SK-N-SH (cell line): ENCODE data around the gene ABCA7. TPM values are rescaled to one million over a fixed set of nuclear protein-coding genes. Genes with fewer than 3 reads are reported as not detected.
A peak's percentile ranks its signal among the peaks of the same experiment; 100 is the strongest.

Source experiments
- CTCF ChIA-PET: fragments of 300-600, 350-600 bp; formaldehyde crosslinking; extraction: SDS; loops from one replicate; lab custom pipeline; 2021; lab: Yijun Ruan, JAX
- POLR2A ChIA-PET: fragments of 350-600 bp; sonication (Branson Sonifier 250); formaldehyde crosslinking; extraction: SDS; loops from one replicate; lab custom pipeline; 2020; ENCODE audit warnings: antibody characterized with exemption, inconsistent platforms; lab: Yijun Ruan, JAX
- DNase-seq: peaks from one replicate; pipeline ENCODE4 v3.0.0; 2012
- H2AFZ ChIP-seq: fragments of 200-600 bp; sonication (generic); 2 replicates; pipeline ENCODE4 v1.8.1; 2016; ENCODE audit warnings: antibody characterized with exemption, mild to moderate bottlenecking, low read depth
- H3F3A ChIP-seq: fragments of 200-600 bp; sonication (generic); replicated peaks from 2 replicates; pipeline ENCODE3; 2016; ENCODE audit warnings: antibody characterized with exemption, mild to moderate bottlenecking; ENCODE audit not compliant: insufficient read depth
- H3K27ac ChIP-seq, 2 experiments: fragments of 200-500 bp in 1 of 2; fragments of 200-600 bp in 1 of 2; sonication (Bioruptor generic) in 1 of 2; sonication (generic), shearing (Covaris generic) in 1 of 2; 2 replicates each; pipeline versions ENCODE4 v1.5.1 to v1.6.1; 2014 to 2016; ENCODE audit warnings: low read depth in 2 of 2, inconsistent platforms in 1 of 2, low read length in 1 of 2, mild to moderate bottlenecking in 1 of 2, mixed read lengths in 1 of 2
- H3K27me3 ChIP-seq: fragments of 200-600 bp; sonication (generic), shearing (Covaris generic); 2 replicates; pipeline ENCODE4 v1.6.1; 2016; ENCODE audit warnings: mixed run types; ENCODE audit not compliant: insufficient read depth
- H3K36me3 ChIP-seq, 2 experiments: fragments of 200-500 bp in 1 of 2; fragments of 200-600 bp in 1 of 2; sonication (Bioruptor generic) in 1 of 2; sonication (generic) in 1 of 2; replicated peaks in 1 of 2; 2 replicates each; pipeline versions ENCODE3 to v1.5.1; 2014 to 2016; ENCODE audit warnings: low read length in 1 of 2, mild to moderate bottlenecking in 1 of 2; ENCODE audit not compliant: insufficient read depth in 2 of 2, control insufficient read depth in 1 of 2
- H3K4me1 ChIP-seq, 2 experiments: fragments of 200-500 bp in 1 of 2; fragments of 200-600 bp in 1 of 2; sonication (Bioruptor generic) in 1 of 2; sonication (generic), shearing (Covaris generic) in 1 of 2; 2 replicates each; pipeline versions ENCODE4 v1.5.1 to v1.6.1; 2014 to 2016; ENCODE audit warnings: low read depth in 1 of 2, low read length in 1 of 2, mixed run types in 1 of 2; ENCODE audit not compliant: insufficient read depth in 2 of 2, control insufficient read depth in 1 of 2
- H3K4me2 ChIP-seq: fragments of 200-600 bp; sonication (generic), shearing (Covaris generic); 2 replicates; pipeline ENCODE4 v1.6.1; 2017; ENCODE audit warnings: mixed run types
- H3K4me3 ChIP-seq, 2 experiments: fragments of 200-500 bp in 1 of 2; fragments of 200-600 bp in 1 of 2; sonication (Bioruptor generic) in 1 of 2; sonication (generic), shearing (Covaris generic) in 1 of 2; 2 replicates each; pipeline versions ENCODE4 v1.5.1 to v1.8.1; 2014 to 2016; ENCODE audit warnings: low read depth in 2 of 2, inconsistent platforms in 1 of 2, low read length in 1 of 2, mild to moderate bottlenecking in 1 of 2, mixed read lengths in 1 of 2, moderate library complexity in 1 of 2
- H3K79me2 ChIP-seq: fragments of 200-600 bp; sonication (generic); 2 replicates; pipeline ENCODE4 v1.8.1; 2017; ENCODE audit warnings: mild to moderate bottlenecking; ENCODE audit not compliant: insufficient read depth
- H3K9ac ChIP-seq: fragments of 200-600 bp; sonication (generic); 2 replicates; pipeline ENCODE4 v1.6.1; 2017; ENCODE audit warnings: mixed run types
- H3K9me2 ChIP-seq: fragments of 200-600 bp; sonication (generic); 2 replicates; pipeline ENCODE4 v1.6.1; 2017; ENCODE audit warnings: mixed run types
- H3K9me3 ChIP-seq: fragments of 200-600 bp; sonication (generic); 2 replicates; pipeline ENCODE4 v1.6.1; 2017; ENCODE audit warnings: mixed run types, mild to moderate bottlenecking, moderate library complexity
- H4K20me1 ChIP-seq: fragments of 200-600 bp; sonication (generic); 2 replicates; pipeline ENCODE4 v1.6.1; 2017; ENCODE audit warnings: mild to moderate bottlenecking, mixed run types; ENCODE audit not compliant: insufficient read depth
- CHD2 ChIP-seq: fragments of 150-350 bp; IDR thresholded peaks from 2 replicates; pipeline ENCODE4 v1.6.1; 2018; ENCODE audit warnings: low read length; ENCODE audit not compliant: partially characterized antibody
- EP300 ChIP-seq, 2 experiments: IDR thresholded peaks; 2 replicates each; pipeline versions ENCODE4 v1.4.0 to v1.6.1; 2012; ENCODE audit warnings: borderline replicate concordance in 1 of 2, low read depth in 1 of 2, low read length in 1 of 2
- EZH2phosphoT487 ChIP-seq: fragments of 200-600 bp; sonication (generic); IDR thresholded peaks from 2 replicates; pipeline ENCODE4 v1.6.1; 2017; ENCODE audit warnings: low read depth, mixed run types, mild to moderate bottlenecking, antibody characterized with exemption, moderate library complexity, borderline replicate concordance
- FOXM1 ChIP-seq: IDR thresholded peaks from 2 replicates; pipeline ENCODE4 v1.4.0; 2012; ENCODE audit warnings: low read depth, mild to moderate bottlenecking
- GABPA ChIP-seq: IDR thresholded peaks from 2 replicates; pipeline ENCODE4 v1.4.0; 2012; ENCODE audit warnings: low read depth, mild to moderate bottlenecking
- GATA2 ChIP-seq: sonication (generic); formaldehyde crosslinking; IDR thresholded peaks from 2 replicates; pipeline ENCODE4 v1.5.0; 2020; ENCODE audit warnings: mild to moderate bottlenecking, missing genetic modification reagents
- JUND ChIP-seq: IDR thresholded peaks from 2 replicates; pipeline ENCODE4 v1.4.0; 2012
- MXI1 ChIP-seq: IDR thresholded peaks from 2 replicates; pipeline ENCODE4 v1.6.1; 2012; ENCODE audit warnings: mild to moderate bottlenecking, low read depth, low read length, improper control_type of control experiment
- PBX3 ChIP-seq: IDR thresholded peaks from 2 replicates; pipeline ENCODE4; 2012
- POLR2AphosphoS5 ChIP-seq: IDR thresholded peaks from 2 replicates; pipeline ENCODE4 v1.6.1; 2012; ENCODE audit warnings: low read depth, low read length
- RXRA ChIP-seq: IDR thresholded peaks from 2 replicates; pipeline ENCODE4 v1.4.0; 2012; ENCODE audit warnings: low read depth, mild to moderate bottlenecking, borderline replicate concordance
- SIN3A ChIP-seq: IDR thresholded peaks from 2 replicates; pipeline ENCODE4 v1.6.1; 2012; ENCODE audit warnings: low read depth, mild to moderate bottlenecking, low read length, moderate library complexity, borderline replicate concordance
- SMC3 ChIP-seq: IDR thresholded peaks from 2 replicates; pipeline ENCODE4 v1.6.1; 2012; ENCODE audit warnings: low read depth, low read length, improper control_type of control experiment
- TEAD4 ChIP-seq: IDR thresholded peaks from 2 replicates; pipeline ENCODE4 v1.4.0; 2012; ENCODE audit warnings: mild to moderate bottlenecking, borderline replicate concordance; ENCODE audit not compliant: insufficient read depth
- USF2 ChIP-seq: fragments of 150-350 bp; IDR thresholded peaks from 2 replicates; pipeline ENCODE4 v1.6.1; 2017; ENCODE audit warnings: antibody characterized with exemption, low read length, low read depth, borderline replicate concordance
- ZBTB33 ChIP-seq: IDR thresholded peaks from 2 replicates; pipeline ENCODE4 v1.4.0; 2012; ENCODE audit warnings: low read depth, borderline replicate concordance
- WGBS: methylation state at CpG from one replicate; pipeline ENCODE4 v1.1.6; 2017; ENCODE audit warnings: low lambda C conversion rate; 5-methylcytosine and 5-hydroxymethylcytosine counted together
- polyA plus RNA-seq, 3 experiments: library from polyadenylated mRNA; depleted of rRNA; stranded (reverse); fragments of >200 nt; gene quantifications; 2 replicates each; pipeline ENCODE4 v1.2.3, GENCODE V29; 2012

ABCA7 gene
- polyA plus RNA-seq, 1 of the 3 experiments (the other 2 are of a cell fraction), result 7.8 TPM

- TF ChIP-seq POLR2AphosphoS5 (peak; percentile 81), GABPA (no peak), EP300 (IDR thresholded peaks at IDR 0.05; ENCODE audit: borderline replicate concordance in 1 of 2, low read depth in 1 of 2, low read length in 1 of 2) (no peak), JUND (no peak), PBX3 (no peak; the same call in 1 of the 2 replicates), SMC3 (no peak), ZBTB33 (peak; percentile 100), TEAD4 (no peak)
Observed at GRCh38 chr19:1094978-1095701, 55.2 kb downstream of the ABCA7 start, which contains the start of gene POLR2E (continued).

GRCh38 chr19:1097810-1098176 is 57.9 kb downstream of the ABCA7 start:
- Histone ChIP-seq H3K9me3 (no peaks in the 10 kb centered on the region), H3K4me1 (peaks cover 20 to 23% of the 10 kb centered on the region in 2 experiments; a peak in 3 of 4 replicates), H3K27me3 (no peaks in the 10 kb centered on the region), H3K79me2 (peaks cover 24% of the 10 kb centered on the region), H4K20me1 (peaks cover 19% of the 10 kb centered on the region), H2AFZ (no peak overlapping the region), H3K9me2 (no peaks in the 10 kb centered on the region), H3F3A (peaks cover 30% of the 10 kb centered on the region), H3K4me2 (no peak overlapping the region), H3K9ac (no peak overlapping the region), H3K27ac (no peak overlapping the region), H3K36me3 (no peaks in the 10 kb centered on the region), H3K4me3 (no peak overlapping the region)
- TF ChIP-seq USF2 (no peak), SIN3A (no peak), GATA2 (CRISPR knock-in tag) (no peak), RXRA (no peak), FOXM1 (no peak), EZH2phosphoT487 (no peak), CHD2 (no peak), EP300 (IDR thresholded peaks at IDR 0.05; ENCODE audit: borderline replicate concordance in 1 of 2, low read depth in 1 of 2, low read length in 1 of 2) (no peak), MXI1 (no peak)
- ChIA-PET POLR2A (no interaction called here), CTCF (interaction anchor here (1.1 to 1.8 kb wide), 3 partner anchors 15 to 124 kb away, joined by 4 to 10 read pairs (median 6); no protein-coding TSS in a partner anchor)
- WGBS, result 76% methylated on average over 7 of the region's 7 CpGs
- no peak for DNase-seq
